AG10803 (cell line): ENCODE measurements around the gene TUBB1.

ENCODE experiments used
- DNase-seq: peaks from one replicate; pipeline ENCODE4 v3.0.0; 2010; ENCODE audit warnings: low read depth
- H3K4me3 ChIP-seq: 2 replicates; pipeline ENCODE4 v1.5.1; 2011; ENCODE audit warnings: mild to moderate bottlenecking, low read length, control low read depth
- TF ChIP-seq, protein P1 (sequence below): conservative IDR thresholded peaks from 2 replicates; pipeline ENCODE4 v1.5.1; 2011; ENCODE audit warnings: mild to moderate bottlenecking, low read length, control low read depth, inconsistent platforms

Gene TUBB1

GRCh38 chr20:58984691-58985090, 34.5 kb upstream of the TUBB1 start:
- no peak overlapping the region for H3K4me3 ChIP-seq
- DNase-seq = no peak
- TF ChIP-seq, protein P1, sequence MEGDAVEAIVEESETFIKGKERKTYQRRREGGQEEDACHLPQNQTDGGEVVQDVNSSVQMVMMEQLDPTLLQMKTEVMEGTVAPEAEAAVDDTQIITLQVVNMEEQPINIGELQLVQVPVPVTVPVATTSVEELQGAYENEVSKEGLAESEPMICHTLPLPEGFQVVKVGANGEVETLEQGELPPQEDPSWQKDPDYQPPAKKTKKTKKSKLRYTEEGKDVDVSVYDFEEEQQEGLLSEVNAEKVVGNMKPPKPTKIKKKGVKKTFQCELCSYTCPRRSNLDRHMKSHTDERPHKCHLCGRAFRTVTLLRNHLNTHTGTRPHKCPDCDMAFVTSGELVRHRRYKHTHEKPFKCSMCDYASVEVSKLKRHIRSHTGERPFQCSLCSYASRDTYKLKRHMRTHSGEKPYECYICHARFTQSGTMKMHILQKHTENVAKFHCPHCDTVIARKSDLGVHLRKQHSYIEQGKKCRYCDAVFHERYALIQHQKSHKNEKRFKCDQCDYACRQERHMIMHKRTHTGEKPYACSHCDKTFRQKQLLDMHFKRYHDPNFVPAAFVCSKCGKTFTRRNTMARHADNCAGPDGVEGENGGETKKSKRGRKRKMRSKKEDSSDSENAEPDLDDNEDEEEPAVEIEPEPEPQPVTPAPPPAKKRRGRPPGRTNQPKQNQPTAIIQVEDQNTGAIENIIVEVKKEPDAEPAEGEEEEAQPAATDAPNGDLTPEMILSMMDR = no peak

- TF ChIP-seq, protein P1 = no peak
- H3K4me3 ChIP-seq = no peak overlapping the region
- peak; percentile 30 for DNase-seq
These were observed 33.6 kb upstream of the TUBB1 start for GRCh38 chr20:58985656-58986055.

DNA sequence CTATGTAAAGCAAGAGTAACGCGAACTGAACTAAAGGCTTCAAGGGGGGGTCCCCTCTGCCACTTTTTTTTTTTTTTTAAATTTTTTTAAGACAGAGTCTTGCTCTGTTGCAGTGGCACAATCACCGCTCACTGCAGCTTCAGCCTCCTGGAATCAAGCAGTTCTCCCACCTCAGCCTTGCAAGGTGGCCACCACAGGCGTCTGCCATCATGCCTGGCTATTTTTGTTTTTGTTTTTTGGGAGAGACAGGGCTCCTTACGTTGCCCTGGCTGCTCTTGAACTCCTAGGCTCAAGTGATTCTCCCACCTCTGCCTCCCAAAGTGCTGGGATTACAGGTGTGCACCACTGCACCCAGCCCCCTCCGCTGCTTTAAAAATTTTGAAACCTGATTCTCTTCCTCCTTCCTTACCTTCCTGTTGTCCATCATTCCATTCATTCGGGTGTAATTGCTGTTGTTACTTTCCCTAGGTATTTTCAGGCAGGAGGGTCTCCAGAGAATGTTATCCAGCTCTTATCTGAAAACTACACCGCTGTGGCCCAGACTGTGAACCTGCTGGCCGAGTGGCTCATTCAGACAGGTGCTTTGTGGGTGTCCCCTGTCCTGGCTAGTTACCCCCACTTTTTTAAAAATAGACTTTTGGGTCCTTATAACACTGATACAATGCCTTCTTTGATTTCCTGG, 32.8 kb upstream of the TUBB1 start:
- no peak overlapping the region for H3K4me3 ChIP-seq
- TF ChIP-seq, protein P1 = no peak
- no peak for DNase-seq

- H3K4me3 ChIP-seq = no peak overlapping the region
- no peak for DNase-seq
- TF ChIP-seq, protein P1 = no peak
These were observed 32.2 kb upstream of the TUBB1 start for GRCh38 chr20:58986968-58987517.

DNA sequence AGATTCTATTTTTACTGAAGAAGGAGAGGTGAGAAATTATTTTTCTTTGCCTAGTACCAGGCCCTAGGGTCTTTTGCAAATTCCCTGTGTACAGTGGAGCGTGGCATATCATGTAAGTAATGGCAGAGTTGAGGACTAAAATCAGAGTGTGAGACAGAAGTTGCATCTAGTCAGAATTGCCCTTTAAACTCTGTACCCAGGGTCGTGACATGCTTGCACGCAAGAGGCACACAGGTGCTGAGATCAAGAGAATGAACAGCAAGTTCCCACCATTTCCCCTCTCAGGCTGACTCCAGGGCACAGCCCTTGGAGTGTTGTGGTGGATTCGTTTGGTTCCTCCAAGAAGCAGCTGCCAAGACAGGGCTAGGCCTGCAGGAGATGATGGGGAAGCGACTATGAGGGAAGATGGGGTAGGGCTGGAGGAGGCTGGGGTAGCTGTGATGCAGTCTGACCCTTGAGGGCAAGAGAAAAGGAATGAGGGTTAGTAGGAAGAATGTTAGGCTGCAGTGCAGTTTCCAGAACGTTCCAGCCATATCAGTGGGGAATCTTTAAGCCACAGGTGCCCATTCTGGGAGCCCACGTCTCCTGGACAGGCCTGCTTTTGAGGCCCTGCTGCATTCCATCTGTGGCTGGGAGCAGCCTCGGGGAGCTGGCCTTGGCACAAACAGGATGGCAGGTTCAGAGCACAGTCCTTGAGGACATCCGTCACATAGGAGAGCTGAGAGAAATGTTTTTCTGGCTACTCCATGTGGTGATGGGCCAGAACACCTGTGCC, 31.3 kb upstream of the TUBB1 start:
- TF ChIP-seq, protein P1 = no peak
- no peak overlapping the region for H3K4me3 ChIP-seq
- DNase-seq = no peak

GRCh38 chr20:58988565-58988882, 30.7 kb upstream of the TUBB1 start:
- TF ChIP-seq, protein P1 = no peak

DNA sequence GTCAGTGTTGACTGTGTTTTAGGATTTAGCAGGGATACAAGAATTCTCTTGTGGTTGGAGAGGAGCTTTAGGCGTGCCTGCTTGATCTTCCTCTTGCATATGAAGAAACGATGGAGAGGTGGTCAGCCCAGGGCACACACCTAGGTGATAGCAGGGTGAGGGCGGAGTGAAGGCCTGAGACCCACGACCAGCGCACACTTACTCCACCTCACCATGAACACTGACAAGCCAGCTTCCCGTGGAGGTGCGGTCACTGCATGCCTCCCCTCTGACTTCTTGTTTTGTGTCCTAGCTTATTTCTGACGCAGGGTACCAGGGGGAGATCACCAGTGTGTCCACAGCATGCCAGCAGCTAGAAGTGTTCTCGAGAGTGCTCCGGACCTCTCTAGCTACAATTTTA, 30.0 kb upstream of the TUBB1 start:
- no peak overlapping the region for H3K4me3 ChIP-seq
- TF ChIP-seq, protein P1 = no peak
- DNase-seq = no peak

More at GRCh38 chr20:58988565-58988882, 30.7 kb upstream of the TUBB1 start:
- DNase-seq = no peak
- H3K4me3 ChIP-seq = no peak overlapping the region
